Endothelial cell (in vitro differentiated cells): Measurements from ENCODE around the gene ABCC5. TPM values are rescaled to one million over a fixed set of nuclear protein-coding genes. Genes with fewer than 3 reads are reported as not detected.
"Not testable (repeated sequence)": the region's sequence is repeated elsewhere in the genome, so short reads cannot be mapped to it uniquely, and the experiment has no call there.

ENCODE experiments used
- DNase-seq: peaks from one replicate; pipeline ENCODE4 v3.0.0; 2021; ENCODE audit warnings: low spot score
- H3K27ac Mint-ChIP-seq: one replicate; pipeline ENCODE4 v1.8.0; 2021; ENCODE audit warnings: mixed read lengths, inconsistent platforms; ENCODE audit not compliant: unreplicated experiment
- H3K27me3 Mint-ChIP-seq: one replicate; pipeline ENCODE4 v1.8.0; 2021; ENCODE audit warnings: mild to moderate bottlenecking, moderate library complexity, mixed read lengths, inconsistent platforms; ENCODE audit not compliant: unreplicated experiment
- H3K36me3 Mint-ChIP-seq: one replicate; pipeline ENCODE4 v1.8.0; 2021; ENCODE audit warnings: mild to moderate bottlenecking, low read depth, mixed read lengths, inconsistent platforms; ENCODE audit not compliant: unreplicated experiment
- H3K4me1 Mint-ChIP-seq: one replicate; pipeline ENCODE4 v1.8.0; 2021; ENCODE audit warnings: mild to moderate bottlenecking, mixed read lengths, inconsistent platforms; ENCODE audit not compliant: unreplicated experiment
- H3K4me3 Mint-ChIP-seq: one replicate; pipeline ENCODE4 v1.8.0; 2021; ENCODE audit warnings: mild to moderate bottlenecking, mixed read lengths, inconsistent platforms; ENCODE audit not compliant: unreplicated experiment
- H3K9me3 Mint-ChIP-seq: one replicate; pipeline ENCODE4 v1.8.0; 2021; ENCODE audit warnings: mixed read lengths, inconsistent platforms; ENCODE audit not compliant: unreplicated experiment
- total RNA-seq: library from RNA; stranded (reverse); fragmentation: NEBNext Ultra II Directional; extraction: Animal tissue kit (Norgen Biotek cat#: 25700); gene quantifications from one replicate; pipeline ENCODE4 v1.2.1, GENCODE V29; 2021; ENCODE audit not compliant: unreplicated experiment
- TF ChIP-seq, protein P1 (sequence below): fragments of 200-600 bp; sonication (generic); IDR thresholded peaks from one replicate; pipeline ENCODE4 v1.5.0; 2021; ENCODE audit warnings: antibody characterized with exemption; ENCODE audit not compliant: unreplicated experiment

ABCC5 gene
- total RNA-seq, 1 donor from 2014 or later, result 45.9 TPM

DNA sequence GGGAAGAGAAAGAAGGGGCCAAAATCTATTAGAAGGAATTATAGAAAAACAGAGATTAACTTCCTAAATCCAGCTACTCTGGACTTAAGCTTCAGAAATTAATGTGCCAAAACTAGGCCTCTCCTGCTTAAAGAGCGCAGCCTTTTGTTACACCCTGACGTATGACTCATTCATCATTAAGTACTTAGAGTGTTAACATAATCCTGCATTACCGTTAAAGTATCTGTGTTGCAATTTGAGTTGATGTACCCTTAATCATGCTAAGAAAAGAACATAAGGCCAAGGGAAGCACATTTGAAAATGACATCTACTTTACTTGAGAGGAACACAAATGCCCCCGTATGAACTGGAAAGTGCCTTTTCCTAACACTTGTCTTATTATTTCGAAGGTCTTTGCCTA lies 21.7 kb upstream of the ABCC5 start:
- Mint-ChIP-seq H3K36me3 (no peaks in the 10 kb centered on the region), H3K9me3 (no peaks in the 10 kb centered on the region), H3K4me1 (no peaks in the 10 kb centered on the region), H3K27ac (no peak overlapping the region), H3K27me3 (peaks cover 1% of the 10 kb centered on the region), H3K4me3 (no peak overlapping the region)
- no peak for DNase-seq
- TF ChIP-seq, protein P1, sequence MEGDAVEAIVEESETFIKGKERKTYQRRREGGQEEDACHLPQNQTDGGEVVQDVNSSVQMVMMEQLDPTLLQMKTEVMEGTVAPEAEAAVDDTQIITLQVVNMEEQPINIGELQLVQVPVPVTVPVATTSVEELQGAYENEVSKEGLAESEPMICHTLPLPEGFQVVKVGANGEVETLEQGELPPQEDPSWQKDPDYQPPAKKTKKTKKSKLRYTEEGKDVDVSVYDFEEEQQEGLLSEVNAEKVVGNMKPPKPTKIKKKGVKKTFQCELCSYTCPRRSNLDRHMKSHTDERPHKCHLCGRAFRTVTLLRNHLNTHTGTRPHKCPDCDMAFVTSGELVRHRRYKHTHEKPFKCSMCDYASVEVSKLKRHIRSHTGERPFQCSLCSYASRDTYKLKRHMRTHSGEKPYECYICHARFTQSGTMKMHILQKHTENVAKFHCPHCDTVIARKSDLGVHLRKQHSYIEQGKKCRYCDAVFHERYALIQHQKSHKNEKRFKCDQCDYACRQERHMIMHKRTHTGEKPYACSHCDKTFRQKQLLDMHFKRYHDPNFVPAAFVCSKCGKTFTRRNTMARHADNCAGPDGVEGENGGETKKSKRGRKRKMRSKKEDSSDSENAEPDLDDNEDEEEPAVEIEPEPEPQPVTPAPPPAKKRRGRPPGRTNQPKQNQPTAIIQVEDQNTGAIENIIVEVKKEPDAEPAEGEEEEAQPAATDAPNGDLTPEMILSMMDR, result no peak

DNA sequence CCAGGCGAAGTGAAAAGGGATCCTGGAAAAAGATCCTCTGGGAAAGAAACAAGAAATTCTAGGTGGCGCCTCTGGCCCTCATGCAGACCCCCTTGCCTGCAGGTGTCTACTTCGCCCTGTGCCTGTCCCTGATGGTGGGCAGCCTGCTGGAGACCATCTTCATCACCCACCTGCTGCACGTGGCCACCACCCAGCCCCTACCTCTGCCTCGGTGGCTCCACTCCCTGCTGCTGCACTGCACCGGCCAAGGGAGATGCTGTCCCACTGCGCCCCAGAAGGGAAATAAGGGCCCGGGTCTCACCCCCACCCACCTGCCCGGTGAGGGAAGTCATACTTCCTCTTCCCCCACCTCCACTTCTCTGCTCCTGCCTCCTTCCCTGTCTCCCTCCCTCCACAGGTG lies 20.6 kb upstream of the ABCC5 start:
- not testable (repeated sequence) for H3K9me3 Mint-ChIP-seq, H3K4me1 Mint-ChIP-seq

DNA sequence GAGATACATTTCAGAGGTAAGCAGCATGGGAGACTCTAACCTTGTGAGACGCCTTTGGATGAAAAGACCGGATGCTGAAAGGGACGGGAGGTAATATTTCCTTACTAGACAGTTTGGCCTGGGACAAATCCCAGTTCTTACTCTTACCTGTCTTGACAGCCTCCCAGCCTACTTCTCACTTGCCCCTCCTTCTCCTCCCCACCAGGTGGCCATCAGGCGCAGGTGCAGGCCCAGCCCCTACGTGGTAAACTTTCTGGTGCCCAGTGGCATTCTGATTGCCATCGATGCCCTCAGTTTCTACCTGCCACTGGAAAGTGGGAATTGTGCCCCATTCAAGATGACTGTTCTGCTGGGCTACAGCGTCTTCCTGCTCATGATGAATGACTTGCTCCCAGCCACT lies 20.1 kb upstream of the ABCC5 start:
- no peaks in the 10 kb centered on the region for H3K36me3 Mint-ChIP-seq
- no peak overlapping the region for H3K4me3 Mint-ChIP-seq
- TF ChIP-seq, protein P1, result no peak
- no peak overlapping the region for H3K27ac Mint-ChIP-seq
- no peaks in the 10 kb centered on the region for H3K4me1 Mint-ChIP-seq
- DNase-seq, result no peak
- H3K9me3 Mint-ChIP-seq, result no peaks in the 10 kb centered on the region
- H3K27me3 Mint-ChIP-seq, result peaks cover 1% of the 10 kb centered on the region

More for the DNA sequence above, 20.6 kb upstream of the ABCC5 start:
- H3K27ac Mint-ChIP-seq, H3K27me3 Mint-ChIP-seq, H3K36me3 Mint-ChIP-seq, DNase-seq, H3K4me3 Mint-ChIP-seq: not testable (repeated sequence)

DNA sequence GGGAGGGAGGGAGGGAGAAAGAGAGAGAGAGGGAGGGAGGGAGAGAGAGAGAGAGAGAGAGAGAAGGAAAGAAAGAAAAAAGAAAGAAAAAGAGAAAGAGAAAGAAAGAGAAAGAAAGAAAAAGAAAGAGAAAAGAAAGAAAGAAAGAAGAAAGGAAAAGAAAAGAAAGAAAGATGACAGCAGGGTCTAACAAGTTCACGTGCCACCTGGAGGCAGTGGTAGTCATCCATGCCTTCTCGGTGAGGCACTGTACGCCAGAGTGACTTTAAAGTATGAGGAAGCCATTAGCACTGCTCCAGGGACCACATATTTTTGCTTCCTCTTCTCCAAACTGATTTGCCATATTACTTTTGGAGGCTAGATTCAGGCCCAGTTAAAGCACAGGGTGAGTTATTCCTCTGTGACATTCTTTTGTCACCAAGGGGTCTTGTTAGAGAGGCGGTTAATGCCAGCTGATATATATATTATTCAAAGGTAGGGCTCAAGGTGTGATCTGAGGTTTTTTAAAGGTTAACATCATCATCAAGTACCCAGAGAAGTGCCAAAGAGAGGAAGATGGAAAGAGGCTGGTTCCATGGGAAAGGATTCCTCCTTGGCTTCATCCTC lies 13.6 kb upstream of the ABCC5 start, which contains the start of gene HTR3D:
Gene HTR3D, plus strand, starts transcription at position 556 of the 606 bp plus-strand sequence. Its CDS starts 0 bp downstream, at position 556.
- TF ChIP-seq, protein P1, result no peak
- Mint-ChIP-seq H3K4me3 (no peak within 1 kb of the TSS), H3K9me3 (no peaks in the 10 kb centered on the region), H3K36me3 (no peaks in the 10 kb centered on the region), H3K4me1 (no peaks in the 10 kb centered on the region), H3K27me3 (peaks cover 4% of the 10 kb centered on the region), H3K27ac (no peak within 1 kb of the TSS)
- no peak for DNase-seq

DNA sequence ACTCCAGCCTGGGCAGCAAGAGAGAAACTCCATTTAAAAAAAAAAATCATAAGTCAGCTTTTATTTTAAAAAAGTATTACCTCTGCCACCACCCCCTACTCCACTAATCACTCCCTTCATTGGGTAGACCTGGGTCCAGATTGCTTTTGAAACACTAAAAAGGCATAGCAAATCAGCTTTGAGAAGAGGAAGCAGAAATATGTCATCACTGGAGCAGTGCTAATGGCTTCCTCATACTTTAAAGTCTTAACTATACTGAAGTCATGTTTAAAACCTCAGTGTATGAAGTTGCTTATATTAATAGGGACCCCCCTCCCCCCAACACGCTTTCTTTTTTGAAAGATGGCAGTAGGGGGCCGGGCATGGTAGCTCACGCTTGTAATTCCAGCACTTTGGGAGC lies 12.9 kb upstream of the ABCC5 start:
- no peaks in the 10 kb centered on the region for H3K36me3 Mint-ChIP-seq
- TF ChIP-seq, protein P1, result no peak
- DNase-seq, result no peak
- peaks cover 3% of the 10 kb centered on the region for H3K27me3 Mint-ChIP-seq
- no peak overlapping the region for H3K4me3 Mint-ChIP-seq
- H3K4me1 Mint-ChIP-seq, result no peaks in the 10 kb centered on the region
- H3K9me3 Mint-ChIP-seq, result no peaks in the 10 kb centered on the region
- no peak overlapping the region for H3K27ac Mint-ChIP-seq
